Measurements from ENCODE around the gene ZNF385B. TPM values are rescaled to one million over a fixed set of nuclear protein-coding genes. Genes with fewer than 3 reads are reported as not detected.
A peak's percentile ranks its signal among the peaks of the same experiment; 100 is the strongest.

Gene ZNF385B
- total and polyA plus RNA-seq, 9 donors = 4.8 to 20.9 (median 9.1) TPM

DNA sequence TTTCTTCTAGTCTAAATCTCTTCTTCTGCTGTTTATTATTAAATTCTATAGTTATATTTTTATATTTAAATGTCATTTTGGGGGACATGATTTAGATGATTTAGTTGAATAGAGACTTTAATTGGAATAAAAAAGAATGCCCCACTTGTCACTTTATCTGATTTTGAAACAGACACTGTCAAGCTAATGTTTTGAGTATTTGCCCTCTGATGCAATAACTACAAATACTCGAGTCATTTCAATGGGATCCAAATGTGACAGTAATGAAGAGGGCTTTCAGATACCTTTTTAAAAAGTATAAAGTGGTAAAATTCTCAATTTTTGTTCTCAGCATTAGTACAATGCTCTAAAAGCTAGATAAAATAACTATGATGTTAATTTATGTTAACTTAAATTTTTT, 339.5 kb downstream of the ZNF385B start:
- 71 to 82% (median 78%) methylated on average over 1 of the region's 1 CpG for WGBS, 3 donors
- no peak overlapping the region for H3K4me3 ChIP-seq
- H3K27ac ChIP-seq = no peak overlapping the region
- no peaks in the 10 kb centered on the region for H3K27me3 ChIP-seq
- intact Hi-C loops (cut with DNase I) = no loop called here
- no peak for DNase-seq
- H3K4me1 ChIP-seq (ENCODE audit: insufficient read depth) = no peaks in the 10 kb centered on the region
- TF ChIP-seq EP300 (IDR thresholded peaks at IDR 0.05) (no peak), POLR2A (IDR thresholded peaks at IDR 0.05) (no peak)
- TF ChIP-seq, protein P1, sequence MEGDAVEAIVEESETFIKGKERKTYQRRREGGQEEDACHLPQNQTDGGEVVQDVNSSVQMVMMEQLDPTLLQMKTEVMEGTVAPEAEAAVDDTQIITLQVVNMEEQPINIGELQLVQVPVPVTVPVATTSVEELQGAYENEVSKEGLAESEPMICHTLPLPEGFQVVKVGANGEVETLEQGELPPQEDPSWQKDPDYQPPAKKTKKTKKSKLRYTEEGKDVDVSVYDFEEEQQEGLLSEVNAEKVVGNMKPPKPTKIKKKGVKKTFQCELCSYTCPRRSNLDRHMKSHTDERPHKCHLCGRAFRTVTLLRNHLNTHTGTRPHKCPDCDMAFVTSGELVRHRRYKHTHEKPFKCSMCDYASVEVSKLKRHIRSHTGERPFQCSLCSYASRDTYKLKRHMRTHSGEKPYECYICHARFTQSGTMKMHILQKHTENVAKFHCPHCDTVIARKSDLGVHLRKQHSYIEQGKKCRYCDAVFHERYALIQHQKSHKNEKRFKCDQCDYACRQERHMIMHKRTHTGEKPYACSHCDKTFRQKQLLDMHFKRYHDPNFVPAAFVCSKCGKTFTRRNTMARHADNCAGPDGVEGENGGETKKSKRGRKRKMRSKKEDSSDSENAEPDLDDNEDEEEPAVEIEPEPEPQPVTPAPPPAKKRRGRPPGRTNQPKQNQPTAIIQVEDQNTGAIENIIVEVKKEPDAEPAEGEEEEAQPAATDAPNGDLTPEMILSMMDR (IDR thresholded peaks at IDR 0.05) = no peak
- no peaks in the 10 kb centered on the region for H3K9me3 ChIP-seq
- no peaks in the 10 kb centered on the region for H3K36me3 ChIP-seq

DNA sequence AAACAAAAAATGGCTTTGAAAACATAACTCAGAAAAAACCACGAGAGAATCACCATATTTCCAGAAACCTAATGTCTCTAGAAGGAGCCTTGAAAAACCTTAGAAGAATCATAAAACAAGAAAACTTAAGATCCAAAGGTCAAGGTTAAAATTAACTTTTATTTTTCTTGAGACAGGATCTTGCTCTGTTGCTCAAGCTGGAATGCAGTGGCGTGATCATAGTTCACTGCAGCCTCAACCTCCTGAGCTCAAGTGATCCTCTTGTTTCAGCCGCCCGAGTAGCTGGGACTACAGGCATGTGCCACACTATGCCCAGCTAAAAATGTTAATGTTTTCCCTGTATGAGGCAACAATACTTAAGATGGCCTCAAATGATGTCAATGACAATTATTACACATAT, 342.6 kb downstream of the ZNF385B start:
- intact Hi-C loops (cut with DNase I) = no loop called here
- 8 to 23% (median 11%) methylated on average over 4 of the region's 4 CpGs for WGBS, 3 donors

DNA sequence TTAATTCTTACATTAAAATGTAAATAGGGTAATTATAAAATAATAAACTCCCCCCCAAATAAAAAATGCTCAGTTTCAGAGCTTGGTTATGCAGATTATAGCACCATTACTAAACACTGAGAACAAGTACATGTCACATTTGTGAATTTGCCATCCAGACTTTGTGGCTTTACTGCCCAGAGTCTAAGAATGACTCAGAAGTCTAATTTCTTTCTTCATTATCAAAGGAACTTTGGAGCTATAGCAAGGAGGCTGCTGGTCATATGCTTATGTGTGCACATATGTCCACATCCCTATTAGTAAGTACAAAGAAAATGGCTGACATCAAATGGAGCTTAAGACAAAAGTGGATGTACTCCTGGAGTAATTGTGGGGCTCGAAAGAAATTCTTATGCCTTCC, 348.2 kb downstream of the ZNF385B start:
- Histone ChIP-seq H3K27ac (no peak overlapping the region), H3K36me3 (no peaks in the 10 kb centered on the region), H3K4me1 (ENCODE audit: insufficient read depth) (no peaks in the 10 kb centered on the region), H3K27me3 (no peaks in the 10 kb centered on the region), H3K4me3 (no peak overlapping the region), H3K9me3 (no peaks in the 10 kb centered on the region)
- TF ChIP-seq, protein P1 (IDR thresholded peaks at IDR 0.05) = no peak
- no peak for TF ChIP-seq EP300 (IDR thresholded peaks at IDR 0.05)
- TF ChIP-seq POLR2A (IDR thresholded peaks at IDR 0.05) = no peak
- intact Hi-C loops (cut with DNase I) = no loop called here
- DNase-seq = no peak
- WGBS, 3 donors = 92 to 100% (median 98%) methylated on average over 1 of the region's 1 CpG

More for the DNA sequence above, 342.6 kb downstream of the ZNF385B start:
- H3K27ac ChIP-seq = no peak overlapping the region
- no peaks in the 10 kb centered on the region for H3K9me3 ChIP-seq
- TF ChIP-seq, protein P1 (IDR thresholded peaks at IDR 0.05) = no peak
- no peak for TF ChIP-seq POLR2A (IDR thresholded peaks at IDR 0.05)
- no peak for TF ChIP-seq EP300 (IDR thresholded peaks at IDR 0.05)
- no peaks in the 10 kb centered on the region for H3K27me3 ChIP-seq
- H3K4me3 ChIP-seq = no peak overlapping the region
- DNase-seq = peak in 3 of 5 donors; percentile 30 to 43 (median 42)
- H3K4me1 ChIP-seq (ENCODE audit: insufficient read depth) = no peaks in the 10 kb centered on the region
- no peaks in the 10 kb centered on the region for H3K36me3 ChIP-seq

DNA sequence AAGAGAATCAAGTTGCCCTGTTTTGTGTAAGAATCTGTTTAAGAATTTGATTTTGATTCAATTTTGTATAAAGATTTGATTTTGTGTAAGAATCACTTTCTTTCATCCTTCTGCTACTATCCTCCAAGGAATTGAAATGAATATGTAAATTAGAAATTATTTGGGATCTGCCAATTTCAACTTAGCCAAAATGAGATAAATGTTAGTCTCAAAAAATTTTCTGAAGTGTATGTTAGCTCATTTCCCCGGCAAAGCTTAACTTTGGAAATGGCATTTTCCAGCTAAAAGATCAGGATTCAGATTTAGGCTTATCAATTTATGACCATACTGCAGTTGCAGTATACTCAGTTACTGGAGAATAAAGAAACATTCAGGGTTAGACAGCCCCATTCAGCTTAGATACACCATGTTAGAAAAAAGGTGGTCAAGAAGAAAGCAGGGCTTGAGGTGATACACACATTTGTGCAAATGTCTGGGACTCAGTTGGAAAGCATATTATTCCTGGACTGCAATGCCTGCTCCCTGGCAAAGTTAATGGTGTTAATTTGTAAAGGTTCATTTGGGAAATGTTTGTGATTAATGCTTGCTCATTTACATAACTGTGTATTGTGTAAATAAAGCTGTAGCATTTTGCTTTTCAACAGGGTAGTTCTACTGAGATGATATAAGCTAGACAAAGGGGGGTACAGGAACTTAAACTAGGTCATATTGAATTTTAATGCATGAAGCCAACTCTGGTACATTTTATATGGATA, 349.0 kb downstream of the ZNF385B start:
- Histone ChIP-seq H3K4me3 (no peak overlapping the region), H3K27ac (no peak overlapping the region), H3K36me3 (no peaks in the 10 kb centered on the region), H3K4me1 (ENCODE audit: insufficient read depth) (no peaks in the 10 kb centered on the region), H3K9me3 (no peaks in the 10 kb centered on the region), H3K27me3 (no peaks in the 10 kb centered on the region)
- intact Hi-C loops (cut with DNase I) = no loop called here
- TF ChIP-seq POLR2A (IDR thresholded peaks at IDR 0.05) = no peak
- TF ChIP-seq, protein P1 (IDR thresholded peaks at IDR 0.05) = no peak
- no peak for TF ChIP-seq EP300 (IDR thresholded peaks at IDR 0.05)
- WGBS, 3 donors = 88 to 97% (median 90%) methylated on average over 1 of the region's 1 CpG
- no peak for DNase-seq

Measured in ovary (tissue), 9 donors.